ENCODE results near the gene OTX2.

The OTX2 gene

DNA sequence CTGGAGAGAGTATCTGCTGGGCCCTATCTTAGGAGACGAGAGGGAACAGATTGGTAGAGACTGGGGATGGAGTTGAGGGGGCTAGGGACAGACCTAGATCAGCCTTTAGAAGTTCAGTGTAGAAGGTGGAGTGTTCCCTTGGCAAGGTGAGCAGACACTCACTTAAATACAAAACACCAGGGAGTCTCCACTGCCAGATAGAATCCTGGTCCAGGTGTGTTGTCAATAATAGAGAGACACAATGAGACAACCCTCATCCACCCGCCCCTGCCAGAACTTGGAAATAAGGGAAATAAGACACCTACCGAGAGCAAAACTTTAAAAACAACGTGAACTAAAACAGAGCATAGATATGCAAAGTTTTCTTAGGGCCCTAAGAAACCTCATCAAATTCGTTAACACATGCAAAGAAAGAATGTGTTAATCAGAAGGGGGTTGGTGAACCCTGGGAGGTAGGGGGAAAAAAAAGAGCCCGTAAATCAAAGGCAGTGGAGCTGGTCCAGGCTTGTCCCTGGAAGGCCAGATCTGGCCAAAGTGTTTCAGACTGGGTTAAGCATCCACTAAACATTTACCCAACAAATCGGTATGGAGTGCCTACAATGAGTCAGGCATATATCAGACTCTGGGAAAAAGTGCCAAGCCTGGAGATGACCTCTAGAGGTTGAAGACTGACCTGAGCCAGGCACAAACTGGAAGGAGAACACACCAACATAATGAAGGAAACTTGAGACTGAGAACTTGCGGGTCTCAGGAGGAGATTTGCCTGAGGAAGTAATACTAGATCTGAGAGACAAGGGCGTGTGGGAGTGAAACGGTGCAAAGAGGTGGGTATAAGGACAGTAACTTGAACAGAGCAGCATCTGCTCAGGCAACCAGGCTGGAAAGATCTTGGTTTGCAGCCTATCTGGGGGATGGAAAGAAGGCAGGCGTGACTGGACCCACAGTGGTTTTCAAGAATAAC is 37.0 kb upstream of the OTX2 start:
- no peak for TF ChIP-seq FOXP2 (optimal IDR thresholded peaks at IDR 0.05; ENCODE audit: borderline replicate concordance, extremely low read depth, extremely low read length, insufficient read depth)
- TF ChIP-seq SIN3A (IDR thresholded peaks at IDR 0.05; ENCODE audit: borderline replicate concordance, insufficient read depth, low read length): no peak
- TF ChIP-seq POLR2AphosphoS5 (IDR thresholded peaks at IDR 0.05; ENCODE audit: low read depth, low read length): no peak
- TF ChIP-seq, protein P1, sequence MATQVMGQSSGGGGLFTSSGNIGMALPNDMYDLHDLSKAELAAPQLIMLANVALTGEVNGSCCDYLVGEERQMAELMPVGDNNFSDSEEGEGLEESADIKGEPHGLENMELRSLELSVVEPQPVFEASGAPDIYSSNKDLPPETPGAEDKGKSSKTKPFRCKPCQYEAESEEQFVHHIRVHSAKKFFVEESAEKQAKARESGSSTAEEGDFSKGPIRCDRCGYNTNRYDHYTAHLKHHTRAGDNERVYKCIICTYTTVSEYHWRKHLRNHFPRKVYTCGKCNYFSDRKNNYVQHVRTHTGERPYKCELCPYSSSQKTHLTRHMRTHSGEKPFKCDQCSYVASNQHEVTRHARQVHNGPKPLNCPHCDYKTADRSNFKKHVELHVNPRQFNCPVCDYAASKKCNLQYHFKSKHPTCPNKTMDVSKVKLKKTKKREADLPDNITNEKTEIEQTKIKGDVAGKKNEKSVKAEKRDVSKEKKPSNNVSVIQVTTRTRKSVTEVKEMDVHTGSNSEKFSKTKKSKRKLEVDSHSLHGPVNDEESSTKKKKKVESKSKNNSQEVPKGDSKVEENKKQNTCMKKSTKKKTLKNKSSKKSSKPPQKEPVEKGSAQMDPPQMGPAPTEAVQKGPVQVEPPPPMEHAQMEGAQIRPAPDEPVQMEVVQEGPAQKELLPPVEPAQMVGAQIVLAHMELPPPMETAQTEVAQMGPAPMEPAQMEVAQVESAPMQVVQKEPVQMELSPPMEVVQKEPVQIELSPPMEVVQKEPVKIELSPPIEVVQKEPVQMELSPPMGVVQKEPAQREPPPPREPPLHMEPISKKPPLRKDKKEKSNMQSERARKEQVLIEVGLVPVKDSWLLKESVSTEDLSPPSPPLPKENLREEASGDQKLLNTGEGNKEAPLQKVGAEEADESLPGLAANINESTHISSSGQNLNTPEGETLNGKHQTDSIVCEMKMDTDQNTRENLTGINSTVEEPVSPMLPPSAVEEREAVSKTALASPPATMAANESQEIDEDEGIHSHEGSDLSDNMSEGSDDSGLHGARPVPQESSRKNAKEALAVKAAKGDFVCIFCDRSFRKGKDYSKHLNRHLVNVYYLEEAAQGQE (IDR thresholded peaks at IDR 0.05; ENCODE audit: insufficient read depth in 1 of 2, low read depth in 2 of 2, low read length in 2 of 2): no peak
- TF ChIP-seq TAF1 (IDR thresholded peaks at IDR 0.05; ENCODE audit: borderline replicate concordance, insufficient read depth, low read length): no peak

DNA sequence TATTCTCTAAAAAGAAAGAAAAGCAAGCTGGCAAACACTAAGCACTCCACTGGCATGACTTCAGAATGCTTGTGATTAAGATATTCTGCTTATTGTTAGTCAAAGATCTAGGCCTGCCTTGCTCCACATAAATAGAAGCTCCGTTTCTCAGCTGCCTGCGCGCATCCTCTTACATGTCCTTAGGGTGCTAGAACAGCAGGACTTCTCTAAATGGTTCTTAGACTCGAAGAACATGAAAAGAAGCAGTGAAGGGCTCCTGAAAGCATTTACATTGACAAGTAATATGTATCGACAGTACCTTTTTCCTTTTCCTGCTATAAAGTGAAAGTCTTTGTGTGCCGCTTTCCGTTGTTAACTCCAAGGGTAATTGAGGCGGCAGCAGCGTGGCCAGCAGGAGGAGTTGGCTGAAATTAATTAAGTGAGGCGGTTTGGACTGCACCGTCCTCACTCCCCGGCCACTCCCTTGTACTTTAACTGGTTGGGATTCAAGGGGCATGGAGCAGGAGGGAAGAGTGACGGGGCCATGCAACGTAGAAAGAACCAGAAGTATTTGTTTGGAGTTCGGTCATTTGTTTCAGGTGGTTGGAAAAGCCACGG is 34.2 kb upstream of the OTX2 start:
- no peak for TF ChIP-seq POLR2AphosphoS5 (IDR thresholded peaks at IDR 0.05; ENCODE audit: low read depth, low read length)
- TF ChIP-seq, protein P1 (IDR thresholded peaks at IDR 0.05; ENCODE audit: insufficient read depth in 1 of 2, low read depth in 2 of 2, low read length in 2 of 2): no peak

DNA sequence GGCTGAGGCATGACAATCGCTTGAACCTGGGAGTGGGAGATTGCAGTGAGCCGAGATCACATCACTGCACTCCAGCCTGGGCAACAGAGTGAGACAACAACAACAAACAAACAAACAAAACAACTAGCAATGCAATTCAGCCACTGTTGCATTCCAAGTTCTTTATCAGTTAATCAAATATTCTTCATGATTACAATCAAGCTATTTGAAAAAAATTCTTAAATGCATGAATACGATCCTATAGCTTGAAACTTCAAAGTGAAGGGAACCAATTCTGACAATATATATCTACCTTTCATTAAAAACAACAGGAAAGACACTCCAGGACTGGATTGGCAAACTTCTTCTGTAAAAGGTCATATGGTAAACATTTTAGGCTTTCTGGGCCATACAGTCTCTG is 31.3 kb upstream of the OTX2 start:
- TF ChIP-seq, protein P1 (IDR thresholded peaks at IDR 0.05; ENCODE audit: insufficient read depth in 1 of 2, low read depth in 2 of 2, low read length in 2 of 2): no peak
- TF ChIP-seq TAF1 (IDR thresholded peaks at IDR 0.05; ENCODE audit: borderline replicate concordance, insufficient read depth, low read length): no peak
- TF ChIP-seq FOXP2 (optimal IDR thresholded peaks at IDR 0.05; ENCODE audit: borderline replicate concordance, extremely low read depth, extremely low read length, insufficient read depth): no peak

DNA sequence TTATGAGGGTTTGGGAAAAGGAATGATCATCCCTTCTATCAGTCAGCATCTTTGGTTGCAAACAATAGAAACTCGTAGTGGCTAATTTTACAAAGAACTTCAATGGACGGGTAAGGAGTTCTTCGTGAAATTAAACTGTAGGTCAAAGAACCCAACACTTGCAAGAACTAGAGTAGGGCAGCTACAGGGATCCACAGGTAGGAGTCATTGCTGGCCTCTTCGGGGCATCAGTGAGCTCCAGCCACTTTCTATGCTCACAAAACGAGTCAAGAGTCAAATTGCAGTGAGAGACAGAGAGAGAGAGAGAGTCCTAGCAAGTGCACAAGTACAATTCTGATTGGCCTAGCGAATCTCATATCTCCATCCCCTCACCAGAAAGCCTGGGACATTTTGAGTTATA is 29.9 kb upstream of the OTX2 start:
- TF ChIP-seq SIN3A (IDR thresholded peaks at IDR 0.05; ENCODE audit: borderline replicate concordance, insufficient read depth, low read length): no peak
- TF ChIP-seq TAF1 (IDR thresholded peaks at IDR 0.05; ENCODE audit: borderline replicate concordance, insufficient read depth, low read length): no peak
- TF ChIP-seq POLR2AphosphoS5 (IDR thresholded peaks at IDR 0.05; ENCODE audit: low read depth, low read length): no peak
- TF ChIP-seq FOXP2 (optimal IDR thresholded peaks at IDR 0.05; ENCODE audit: borderline replicate concordance, extremely low read depth, extremely low read length, insufficient read depth): no peak
- TF ChIP-seq, protein P1 (IDR thresholded peaks at IDR 0.05; ENCODE audit: insufficient read depth in 1 of 2, low read depth in 2 of 2, low read length in 2 of 2): no peak

Measured in PFSK-1 (cell line).